Transverse colon (tissue), 4 donors: ENCODE data around the gene MTNR1A.

Source experiments
- EP300 ChIP-seq: sonication (generic); formaldehyde crosslinking; IDR thresholded peaks from one replicate; pipeline ENCODE4 v1.6.1; 2017; ENCODE audit warnings: antibody characterized with exemption, low read depth
- POLR2A ChIP-seq: fragments of 450-650 bp; IDR thresholded peaks from one replicate; pipeline ENCODE4 v1.6.1; 2016; ENCODE audit warnings: antibody characterized with exemption, mild to moderate bottlenecking, moderate library complexity
- POLR2AphosphoS5 ChIP-seq, 3 donors: sonication (generic); formaldehyde crosslinking; IDR thresholded peaks; one replicate each; pipeline ENCODE4 v1.6.1; 2016; ENCODE audit warnings: antibody characterized with exemption in 3 of 3
- TF ChIP-seq, protein P1 (sequence below), 5 experiments: fragments of 200-600 bp in 3 of 5; fragments of 450-650 bp in 2 of 5; sonication (generic) in 3 of 5; IDR thresholded peaks; 1 replicate in 2 of 5; 2 replicates in 3 of 5; pipeline ENCODE4 v1.5.1; 2016 to 2017; ENCODE audit warnings: antibody characterized with exemption in 5 of 5, inconsistent platforms in 3 of 5, mild to moderate bottlenecking in 2 of 5, moderate library complexity in 1 of 5

- TF ChIP-seq POLR2A (no peak), POLR2AphosphoS5 (IDR thresholded peaks at IDR 0.05) (no peak), EP300 (no peak)
- TF ChIP-seq, protein P1, sequence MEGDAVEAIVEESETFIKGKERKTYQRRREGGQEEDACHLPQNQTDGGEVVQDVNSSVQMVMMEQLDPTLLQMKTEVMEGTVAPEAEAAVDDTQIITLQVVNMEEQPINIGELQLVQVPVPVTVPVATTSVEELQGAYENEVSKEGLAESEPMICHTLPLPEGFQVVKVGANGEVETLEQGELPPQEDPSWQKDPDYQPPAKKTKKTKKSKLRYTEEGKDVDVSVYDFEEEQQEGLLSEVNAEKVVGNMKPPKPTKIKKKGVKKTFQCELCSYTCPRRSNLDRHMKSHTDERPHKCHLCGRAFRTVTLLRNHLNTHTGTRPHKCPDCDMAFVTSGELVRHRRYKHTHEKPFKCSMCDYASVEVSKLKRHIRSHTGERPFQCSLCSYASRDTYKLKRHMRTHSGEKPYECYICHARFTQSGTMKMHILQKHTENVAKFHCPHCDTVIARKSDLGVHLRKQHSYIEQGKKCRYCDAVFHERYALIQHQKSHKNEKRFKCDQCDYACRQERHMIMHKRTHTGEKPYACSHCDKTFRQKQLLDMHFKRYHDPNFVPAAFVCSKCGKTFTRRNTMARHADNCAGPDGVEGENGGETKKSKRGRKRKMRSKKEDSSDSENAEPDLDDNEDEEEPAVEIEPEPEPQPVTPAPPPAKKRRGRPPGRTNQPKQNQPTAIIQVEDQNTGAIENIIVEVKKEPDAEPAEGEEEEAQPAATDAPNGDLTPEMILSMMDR (IDR thresholded peaks at IDR 0.05), result no peak
These were observed 3.5 kb downstream of the MTNR1A start for GRCh38 chr4:186551849-186552248.
